B cell (primary cell): Measurements from ENCODE around the gene SNRPB. TPM values are rescaled to one million over a fixed set of nuclear protein-coding genes. Genes with fewer than 3 reads are reported as not detected.

ENCODE experiments used
- ATAC-seq: fragments of 200-7000 bp; cut with Tn5 transposase; one replicate; pipeline ENCODE4 v1.10.0; 2021; ENCODE audit warnings: low read depth, mild to moderate bottlenecking, moderate number of reproducible peaks, moderate library complexity
- CTCF ChIA-PET: fragments of 350-600 bp; sonication (Branson Sonifier 250); formaldehyde crosslinking; loops from one replicate; lab custom pipeline; 2021; ENCODE audit warnings: antibody characterized with exemption, inconsistent platforms; lab: Charles Lee
- POLR2A ChIA-PET: fragments of 350-600 bp; sonication (Branson Sonifier 250); formaldehyde crosslinking; loops from one replicate; lab custom pipeline; 2021; ENCODE audit warnings: antibody characterized with exemption; lab: Charles Lee
- DNase-seq: peaks from one replicate; pipeline ENCODE4 v3.0.0; 2013
- H2AFZ ChIP-seq: 2 replicates; pipeline ENCODE4 v1.6.1; 2012; ENCODE audit warnings: mild to moderate bottlenecking, low read depth, low read length; ENCODE audit not compliant: insufficient read depth, poor library complexity, severe bottlenecking
- H3K27ac ChIP-seq, 2 donors: 1 replicate in 1 of 2; 2 replicates in 1 of 2; pipeline ENCODE4 v1.5.1; 2012 to 2013; ENCODE audit warnings: low read length in 2 of 2, mild to moderate bottlenecking in 2 of 2, moderate library complexity in 1 of 2
- H3K27me3 ChIP-seq, 4 experiments: fragments of 200-600 bp in 1 of 4; sonication (generic) in 1 of 4; replicated peaks in 1 of 4; 1 replicate in 2 of 4; 2 replicates in 2 of 4; pipeline versions ENCODE4 v1.6.1 to v1.7.0; 2013 to 2016; ENCODE audit warnings: low read length in 3 of 4, mild to moderate bottlenecking in 2 of 4, mixed read lengths in 1 of 4, moderate library complexity in 1 of 4; ENCODE audit not compliant: insufficient read depth in 4 of 4, control insufficient read depth in 3 of 4; ENCODE audit errors: control extremely low read depth in 1 of 4
- H3K36me3 ChIP-seq, 2 experiments: replicated peaks in 1 of 2; 1 replicate in 1 of 2; 2 replicates in 1 of 2; pipeline versions ENCODE4 v1.6.1 to v1.7.1; 2013; ENCODE audit warnings: low read length in 1 of 2; ENCODE audit not compliant: insufficient read depth in 2 of 2, control insufficient read depth in 1 of 2; ENCODE audit errors: control extremely low read depth in 1 of 2, extremely low read depth in 1 of 2
- H3K4me1 ChIP-seq, 2 donors: fragments of 200-600 bp in 1 of 2; sonication (generic) in 1 of 2; 1 replicate in 1 of 2; 2 replicates in 1 of 2; pipeline versions ENCODE4 v1.5.1 to v1.6.1; 2013 to 2017; ENCODE audit warnings: low read length in 2 of 2; ENCODE audit not compliant: control insufficient read depth in 2 of 2, insufficient read depth in 2 of 2
- H3K4me2 ChIP-seq: replicated peaks from 2 replicates; pipeline ENCODE3; 2012; ENCODE audit warnings: mild to moderate bottlenecking, low read depth, low read length; ENCODE audit not compliant: poor library complexity, severe bottlenecking
- H3K4me3 ChIP-seq, 5 experiments: fragments of 200-600 bp in 1 of 5; sonication (generic) in 1 of 5; 1 replicate in 3 of 5; 2 replicates in 2 of 5; pipeline versions ENCODE4 v1.5.1 to v1.7.0; 2011 to 2016; ENCODE audit warnings: low read length in 4 of 5, mild to moderate bottlenecking in 4 of 5, low read depth in 2 of 5, control low read depth in 1 of 5, moderate library complexity in 1 of 5; ENCODE audit not compliant: insufficient read depth in 1 of 5; ENCODE audit errors: control extremely low read depth in 1 of 5, extremely low read depth in 1 of 5
- H3K79me2 ChIP-seq: fragments of 200-600 bp; sonication (generic); one replicate; pipeline ENCODE4 v1.6.0; 2016; ENCODE audit warnings: low read length; ENCODE audit not compliant: control insufficient read depth, insufficient read depth
- H3K9ac ChIP-seq: fragments of 200-600 bp; sonication (generic); 2 replicates; pipeline ENCODE4 v1.6.1; 2017; ENCODE audit warnings: mild to moderate bottlenecking, low read length, moderate library complexity
- H3K9me3 ChIP-seq, 3 donors: one replicate each; pipeline versions ENCODE4 v1.6.1 to v1.7.1; 2013; ENCODE audit warnings: low read length in 2 of 3; ENCODE audit not compliant: control insufficient read depth in 2 of 3, insufficient read depth in 1 of 3; ENCODE audit errors: control extremely low read depth in 1 of 3
- H4K20me1 ChIP-seq: 2 replicates; pipeline ENCODE4 v1.6.0; 2012; ENCODE audit warnings: mild to moderate bottlenecking, low read length; ENCODE audit not compliant: insufficient read depth, control insufficient read depth, poor library complexity, severe bottlenecking
- H3K27ac Mint-ChIP-seq: one replicate; pipeline ENCODE4 v1.8.0; 2021; ENCODE audit warnings: mixed read lengths
- H3K27me3 Mint-ChIP-seq: one replicate; pipeline ENCODE4 v1.8.0; 2021; ENCODE audit warnings: mixed read lengths
- H3K4me1 Mint-ChIP-seq: one replicate; pipeline ENCODE4 v1.8.0; 2021; ENCODE audit warnings: mixed read lengths
- H3K4me3 Mint-ChIP-seq: one replicate; pipeline ENCODE4 v1.8.0; 2021; ENCODE audit warnings: mixed read lengths
- H3K9me3 Mint-ChIP-seq: one replicate; pipeline ENCODE4 v1.8.0; 2022; ENCODE audit warnings: mixed read lengths; ENCODE audit not compliant: insufficient read depth
- CTCF ChIP-seq: fragments of 200-600 bp; IDR thresholded peaks from one replicate; pipeline ENCODE4 v1.8.0; 2022; ENCODE audit warnings: antibody characterized with exemption, mild to moderate bottlenecking
- EZH2 ChIP-seq: IDR thresholded peaks from 2 replicates; pipeline ENCODE4 v1.6.1; 2012; ENCODE audit warnings: borderline replicate concordance, low read depth, mild to moderate bottlenecking, moderate library complexity, low read length; ENCODE audit not compliant: insufficient read depth, poor library complexity, severe bottlenecking
- WGBS: methylation state at CpG from one replicate; pipeline ENCODE4 v1.1.5; 2013; ENCODE audit warnings: missing lambda C conversion rate; ENCODE audit not compliant: insufficient coverage; 5-methylcytosine and 5-hydroxymethylcytosine counted together
- intact Hi-C: fragments of 100-400 bp; cut with micrococcal nuclease; formaldehyde crosslinking; loops from one replicate; pipeline ENCODE4 v1.10.0; 2022
- polyA plus RNA-seq: library from polyadenylated mRNA; depleted of rRNA; stranded (reverse); fragments of >200 nt; gene quantifications from 2 replicates; pipeline ENCODE4 v1.2.3, GENCODE V29; 2012
- total RNA-seq, 2 donors: library from RNA; stranded (reverse); fragments of 120-200 nt in 1 of 2; gene quantifications; 1 replicate in 1 of 2; 2 replicates in 1 of 2; pipeline versions ENCODE4 v1.2.3 to v1.2.4, GENCODE V29; 2013 to 2022

Gene SNRPB
- total and polyA plus RNA-seq, 2 donors (not counting 1 experiment from before 2014, with no cell fraction given): 123 to 151 TPM

GRCh38 chr20:2508631-2509467 is 38.3 kb upstream of the SNRPB start, which contains the start of gene ZNF343:
Gene ZNF343 (minus strand): TSS chr20:2508915. CDS start chr20:2493895, 15,020 bp downstream.
- Histone ChIP-seq H3K36me3 (no peaks in the 10 kb centered on the region), H3K4me1 (peaks cover 8 to 16% of the 10 kb centered on the region in 2 donors), H3K27me3 (peaks cover 0 to 6% (median 3%) of the 10 kb centered on the region in 4 experiments), H4K20me1 (no peaks in the 10 kb centered on the region), H3K4me3 (peak within 1 kb of the TSS; percentile 75 to 95 (median 91)), H3K4me2 (peak within 1 kb of the TSS; percentile 78), H3K79me2 (peaks cover 25% of the 10 kb centered on the region), H3K9ac (peak within 1 kb of the TSS; percentile 76), H2AFZ (peak within 1 kb of the TSS; percentile 99), H3K9me3 (no peaks in the 10 kb centered on the region), H3K27ac (peak within 1 kb of the TSS; percentile 64 to 77)
- H3K4me1 Mint-ChIP-seq: peaks cover 20% of the 10 kb centered on the region
- peak; percentile 91 for ATAC-seq
- DNase-seq: peak; percentile 89
- H3K27me3 Mint-ChIP-seq: peaks cover 27% of the 10 kb centered on the region
- H3K9me3 Mint-ChIP-seq: no peaks in the 10 kb centered on the region
- WGBS: under 1% methylated on average over 51 of the region's 53 CpGs
- TF ChIP-seq EZH2 (no peak), CTCF (no peak)
- intact Hi-C loops: loop anchor here (1.0 to 2.0 kb wide), 4 partner anchors 15 to 208 kb away; partner anchors contain the start of genes NOP56 and SNRPB
- CTCF ChIA-PET: interaction anchor here (0.9 to 3.9 kb wide), 3 partner anchors 14 to 301 kb away, joined by 4 to 48 read pairs (median 4); partner anchors contain the start of gene SNRPB
- H3K4me3 Mint-ChIP-seq: peak within 1 kb of the TSS; percentile 100
- peak within 1 kb of the TSS; percentile 99 for H3K27ac Mint-ChIP-seq
- POLR2A ChIA-PET: interaction anchor here (0.9 to 1.6 kb wide), 4 partner anchors 18 to 143 kb away, joined by 3 to 7 read pairs (median 4); partner anchors contain the start of genes NOP56 and SNRPB
